Mesenchymal stem cell (in vitro differentiated cells and primary cell): ENCODE measurements around the gene AKR7A2.

Experiments used
- DNase-seq: peaks from one replicate; pipeline ENCODE4 v3.0.0-alpha.2; 2013
- H2AFZ ChIP-seq: one replicate; pipeline ENCODE4 v1.6.1; 2013; ENCODE audit warnings: low read depth, mild to moderate bottlenecking, control low read depth, inconsistent platforms, low read length, moderate library complexity
- H2AK5ac ChIP-seq: 2 replicates; pipeline ENCODE4 v1.6.1; 2013; ENCODE audit warnings: low read length, moderate library complexity, mild to moderate bottlenecking, inconsistent platforms; ENCODE audit not compliant: severe bottlenecking
- H2BK120ac ChIP-seq: one replicate; pipeline ENCODE4 v1.6.1; 2013; ENCODE audit warnings: low read depth, mild to moderate bottlenecking, inconsistent platforms, low read length, moderate library complexity
- H2BK12ac ChIP-seq, 2 experiments: one replicate each; pipeline ENCODE4 v1.6.1; 2013; ENCODE audit warnings: inconsistent platforms in 2 of 2, low read length in 2 of 2, mild to moderate bottlenecking in 2 of 2, moderate library complexity in 2 of 2, control low read depth in 1 of 2
- H2BK15ac ChIP-seq: one replicate; pipeline ENCODE4 v1.6.1; 2013; ENCODE audit warnings: mild to moderate bottlenecking, low read depth, inconsistent platforms; ENCODE audit not compliant: poor library complexity, severe bottlenecking
- H2BK5ac ChIP-seq: 2 replicates; pipeline ENCODE4 v1.6.1; 2013; ENCODE audit warnings: low read depth, mild to moderate bottlenecking, low read length, control low read depth, inconsistent platforms; ENCODE audit not compliant: poor library complexity, severe bottlenecking
- H3K14ac ChIP-seq, 2 experiments: one replicate each; pipeline ENCODE4 v1.6.1; 2013; ENCODE audit warnings: inconsistent platforms in 2 of 2, low read length in 2 of 2, control low read depth in 1 of 2, mild to moderate bottlenecking in 1 of 2, moderate library complexity in 1 of 2
- H3K18ac ChIP-seq, 2 experiments: one replicate each; pipeline ENCODE4 v1.6.1; 2013; ENCODE audit warnings: inconsistent platforms in 2 of 2, low read length in 2 of 2, control low read depth in 1 of 2, low read depth in 1 of 2, mild to moderate bottlenecking in 1 of 2
- H3K23ac ChIP-seq, 2 experiments: one replicate each; pipeline ENCODE4 v1.6.1; 2013; ENCODE audit warnings: inconsistent platforms in 2 of 2, low read length in 2 of 2, mild to moderate bottlenecking in 2 of 2, moderate library complexity in 2 of 2, control low read depth in 1 of 2
- H3K27ac ChIP-seq: 2 replicates; pipeline ENCODE4 v1.5.1; 2013; ENCODE audit warnings: mild to moderate bottlenecking, moderate library complexity, low read length, control low read depth, inconsistent platforms; ENCODE audit not compliant: poor library complexity, severe bottlenecking
- H3K27me3 ChIP-seq, 2 experiments: 2 replicates each; pipeline versions ENCODE4 v1.6.1 to v1.7.0; 2013; ENCODE audit warnings: low read length in 2 of 2, mild to moderate bottlenecking in 2 of 2, moderate library complexity in 2 of 2, control low read depth in 1 of 2, inconsistent platforms in 1 of 2; ENCODE audit not compliant: control insufficient read depth in 1 of 2, insufficient read depth in 1 of 2
- H3K36me3 ChIP-seq, 2 experiments: 2 replicates each; pipeline versions ENCODE4 v1.6.1 to v1.7.0; 2013; ENCODE audit warnings: low read length in 2 of 2, control low read depth in 1 of 2, inconsistent platforms in 1 of 2, low read depth in 1 of 2, mild to moderate bottlenecking in 1 of 2; ENCODE audit not compliant: insufficient read depth in 2 of 2, control insufficient read depth in 1 of 2
- H3K4ac ChIP-seq, 2 experiments: one replicate each; pipeline ENCODE4 v1.6.1; 2013; ENCODE audit warnings: inconsistent platforms in 2 of 2, low read length in 2 of 2, mild to moderate bottlenecking in 2 of 2, moderate library complexity in 2 of 2, control low read depth in 1 of 2, low read depth in 1 of 2
- H3K4me1 ChIP-seq: 2 replicates; pipeline ENCODE4 v1.6.1; 2013; ENCODE audit warnings: low read depth, low read length, control low read depth; ENCODE audit not compliant: control insufficient read depth, insufficient read depth
- H3K4me2 ChIP-seq: 2 replicates; pipeline ENCODE4 v1.6.1; 2013; ENCODE audit warnings: low read length, mild to moderate bottlenecking, inconsistent platforms; ENCODE audit not compliant: poor library complexity, severe bottlenecking
- H3K4me3 ChIP-seq, 2 experiments: 2 replicates each; pipeline versions ENCODE4 v1.5.1 to v1.7.0; 2013; ENCODE audit warnings: low read length in 2 of 2, mild to moderate bottlenecking in 2 of 2, control low read depth in 1 of 2, low read depth in 1 of 2; ENCODE audit not compliant: insufficient read depth in 1 of 2
- H3K79me1 ChIP-seq: replicated peaks from 2 replicates; pipeline ENCODE4 v1.6.1; 2013; ENCODE audit warnings: mild to moderate bottlenecking, control low read depth, low read length, inconsistent platforms; ENCODE audit not compliant: poor library complexity, severe bottlenecking
- H3K9ac ChIP-seq: 2 replicates; pipeline ENCODE4 v1.7.0; 2013; ENCODE audit warnings: mild to moderate bottlenecking, low read length, moderate library complexity
- H3K9me3 ChIP-seq: 2 replicates; pipeline ENCODE4 v1.7.0; 2013; ENCODE audit warnings: mild to moderate bottlenecking, low read length; ENCODE audit not compliant: control insufficient read depth
- H4K8ac ChIP-seq: one replicate; pipeline ENCODE4 v1.6.1; 2013; ENCODE audit warnings: inconsistent platforms, mild to moderate bottlenecking, low read length, moderate library complexity
- H4K91ac ChIP-seq: one replicate; pipeline ENCODE4 v1.6.1; 2013; ENCODE audit warnings: mild to moderate bottlenecking, low read length, inconsistent platforms
- WGBS: methylation state at CpG from one replicate; pipeline ENCODE4 v1.1.7; 2013; ENCODE audit warnings: mixed read lengths; 5-methylcytosine and 5-hydroxymethylcytosine counted together

The AKR7A2 gene

DNA sequence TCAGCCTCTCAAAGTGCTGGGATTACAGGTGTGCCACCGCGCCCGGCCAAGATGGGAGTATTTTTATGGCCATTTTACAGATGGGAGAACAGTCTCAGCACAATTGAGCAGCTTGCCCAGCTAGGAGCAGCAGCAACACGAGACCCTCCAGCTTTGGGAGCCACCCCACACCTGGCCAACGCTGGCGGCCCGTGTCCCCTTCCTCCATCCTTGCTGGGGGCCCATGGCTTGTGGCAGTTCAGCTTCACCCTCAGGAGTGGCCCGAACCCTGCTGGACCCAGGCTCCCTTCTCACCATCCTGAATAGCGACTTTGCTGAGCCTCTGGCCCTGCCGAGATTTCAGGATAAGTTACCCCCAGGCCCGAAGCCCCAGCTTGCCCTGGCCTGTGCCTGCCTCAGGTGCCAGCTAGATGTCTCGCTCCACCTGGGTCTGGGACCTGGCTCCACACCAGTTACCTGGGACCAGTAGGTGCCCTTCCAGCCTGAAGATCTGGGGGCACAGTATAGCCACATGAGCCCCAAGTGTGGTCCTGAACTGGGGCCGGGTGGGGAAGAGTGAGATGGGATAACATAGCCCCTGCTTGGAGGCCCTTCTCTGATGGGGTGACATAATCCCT, 19.4 kb upstream of the AKR7A2 start:
- no peak overlapping the region for H2BK12ac ChIP-seq
- no peak overlapping the region for H2AFZ ChIP-seq
- H3K23ac ChIP-seq: no peak overlapping the region
- H3K18ac ChIP-seq: no peak overlapping the region
- no peak overlapping the region for H2BK5ac ChIP-seq
- H3K9ac ChIP-seq: no peak overlapping the region
- peaks cover 4% of the 10 kb centered on the region for H3K4me1 ChIP-seq
- no peak overlapping the region for H4K8ac ChIP-seq
- H3K4me3 ChIP-seq: no peak overlapping the region
- no peak overlapping the region for H3K4me2 ChIP-seq
- no peaks in the 10 kb centered on the region for H3K79me1 ChIP-seq
- no peak overlapping the region for H4K91ac ChIP-seq
- H3K36me3 ChIP-seq: peaks cover 36 to 52% of the 10 kb centered on the region in 2 experiments
- WGBS: 96% methylated on average over 13 of the region's 13 CpGs
- H3K27me3 ChIP-seq: no peaks in the 10 kb centered on the region
- H3K14ac ChIP-seq: no peak overlapping the region
- H3K9me3 ChIP-seq: no peaks in the 10 kb centered on the region
- H3K27ac ChIP-seq: no peak overlapping the region
- H2AK5ac ChIP-seq: no peak overlapping the region
- no peak overlapping the region for H3K4ac ChIP-seq
- no peak overlapping the region for H2BK120ac ChIP-seq
- no peak overlapping the region for H2BK15ac ChIP-seq
- DNase-seq: no peak

DNA sequence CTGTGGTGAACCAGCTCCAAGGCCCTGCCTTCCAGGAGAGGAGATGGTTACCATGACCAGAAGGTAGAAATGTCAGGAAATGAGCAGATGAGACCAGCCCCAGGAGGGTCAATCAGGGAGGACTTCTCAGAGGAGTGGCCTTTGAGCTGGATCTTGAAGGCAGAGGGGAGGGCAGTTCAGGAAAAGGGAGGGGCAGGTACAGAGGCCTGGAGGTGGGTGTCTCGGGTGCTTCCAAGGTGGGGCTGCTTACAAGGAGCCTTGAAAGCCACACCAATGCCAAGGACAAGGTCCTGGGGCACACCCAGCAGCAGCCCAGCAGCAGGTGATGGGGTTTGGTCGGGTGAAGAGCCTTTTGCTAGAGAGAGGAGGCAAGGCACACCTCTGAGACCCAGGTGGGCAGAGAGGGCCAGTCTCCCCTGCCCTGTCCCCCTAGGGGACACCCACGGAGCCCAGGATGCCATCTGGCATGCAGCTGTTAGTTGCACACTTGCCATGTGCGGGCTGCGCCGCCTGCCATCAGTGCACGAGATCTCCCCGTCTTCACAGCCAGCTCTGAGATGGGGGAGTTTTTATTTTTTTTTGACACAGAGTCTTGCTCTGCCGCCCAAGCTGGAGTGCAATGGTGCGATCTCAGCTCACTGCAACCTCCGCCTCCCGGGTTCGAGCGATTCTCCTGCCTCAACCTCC, 18.6 kb upstream of the AKR7A2 start:
- Histone ChIP-seq H3K4me1 (peaks cover 3% of the 10 kb centered on the region), H2AFZ (no peak overlapping the region), H3K36me3 (peaks cover 44 to 60% of the 10 kb centered on the region in 2 experiments), H4K91ac (no peak overlapping the region), H3K14ac (no peak overlapping the region), H3K4me2 (no peak overlapping the region), H3K27ac (no peak overlapping the region), H2BK12ac (no peak overlapping the region), H3K79me1 (peaks cover 2% of the 10 kb centered on the region), H2BK15ac (no peak overlapping the region), H3K9me3 (no peaks in the 10 kb centered on the region), H2BK120ac (no peak overlapping the region), H3K23ac (no peak overlapping the region), H3K4ac (no peak overlapping the region), H4K8ac (no peak overlapping the region), H3K18ac (no peak overlapping the region), H3K9ac (no peak overlapping the region), H3K4me3 (no peak overlapping the region), H2BK5ac (no peak overlapping the region), H3K27me3 (no peaks in the 10 kb centered on the region), H2AK5ac (no peak overlapping the region)
- no peak for DNase-seq
- 94% methylated on average over 14 of the region's 14 CpGs for WGBS

DNA sequence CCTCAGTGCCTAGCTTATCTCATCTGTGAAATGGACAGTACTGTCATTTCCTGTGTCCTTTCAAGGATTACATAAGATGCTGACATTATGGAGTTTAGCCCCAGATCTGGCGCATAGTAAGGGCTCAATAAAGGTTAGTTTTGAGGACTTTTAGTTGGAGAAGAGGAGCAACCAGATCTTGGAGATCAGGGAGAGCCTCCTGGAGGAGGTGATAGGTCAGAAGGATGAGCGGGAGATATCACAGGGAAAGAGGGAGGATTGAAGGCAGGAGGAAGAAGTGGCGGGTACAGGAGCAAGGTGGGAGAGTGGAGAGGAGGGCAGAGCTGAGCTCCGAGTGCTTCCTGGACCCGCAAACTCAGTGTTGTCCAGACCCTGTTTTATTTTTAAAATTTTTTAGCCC, 17.7 kb upstream of the AKR7A2 start:
- H2AK5ac ChIP-seq: no peak overlapping the region
- peaks cover 8% of the 10 kb centered on the region for H3K79me1 ChIP-seq
- H3K18ac ChIP-seq: no peak overlapping the region
- no peaks in the 10 kb centered on the region for H3K27me3 ChIP-seq
- no peak overlapping the region for H4K91ac ChIP-seq
- peaks cover 3% of the 10 kb centered on the region for H3K4me1 ChIP-seq
- no peak for DNase-seq
- H3K36me3 ChIP-seq: peaks cover 53 to 70% of the 10 kb centered on the region in 2 experiments
- no peak overlapping the region for H3K14ac ChIP-seq
- no peak overlapping the region for H2BK5ac ChIP-seq
- H4K8ac ChIP-seq: no peak overlapping the region
- H2BK12ac ChIP-seq: no peak overlapping the region
- H3K4ac ChIP-seq: no peak overlapping the region
- over 99% methylated on average over 5 of the region's 5 CpGs for whole genome bisulfite sequencing
- H2AFZ ChIP-seq: no peak overlapping the region
- H3K4me3 ChIP-seq: no peak overlapping the region
- no peak overlapping the region for H2BK120ac ChIP-seq
- H3K23ac ChIP-seq: no peak overlapping the region
- no peaks in the 10 kb centered on the region for H3K9me3 ChIP-seq
- H3K9ac ChIP-seq: no peak overlapping the region
- H2BK15ac ChIP-seq: no peak overlapping the region
- no peak overlapping the region for H3K27ac ChIP-seq
- no peak overlapping the region for H3K4me2 ChIP-seq

DNA sequence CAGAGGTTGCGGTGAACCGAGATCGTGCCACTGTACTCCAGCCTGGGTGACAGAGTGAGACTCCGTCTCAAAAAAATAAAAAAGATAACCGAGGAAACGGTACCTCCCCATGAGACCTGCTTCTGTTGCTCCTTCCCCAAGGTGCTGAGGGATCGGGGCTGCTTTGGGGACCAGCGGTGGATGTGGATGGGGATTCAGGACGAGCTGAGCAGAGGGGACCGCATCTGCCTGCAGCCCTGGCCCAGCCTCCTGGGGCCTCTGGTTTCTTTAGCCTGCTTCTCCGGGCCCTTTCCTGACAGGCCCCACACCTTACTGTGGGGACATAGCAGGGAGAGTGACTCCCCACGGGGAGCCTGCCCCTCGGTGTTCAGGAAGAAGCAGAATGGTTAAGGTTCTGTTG, 17.2 kb upstream of the AKR7A2 start:
- Histone ChIP-seq H2BK5ac (no peak overlapping the region), H3K4me3 (no peak overlapping the region), H3K4ac (no peak overlapping the region), H3K36me3 (peaks cover 57 to 74% of the 10 kb centered on the region in 2 experiments), H3K18ac (no peak overlapping the region), H3K27ac (no peak overlapping the region), H3K79me1 (peaks cover 11% of the 10 kb centered on the region), H4K8ac (no peak overlapping the region), H2AK5ac (no peak overlapping the region), H2BK15ac (no peak overlapping the region), H3K14ac (no peak overlapping the region), H3K4me2 (no peak overlapping the region), H3K23ac (no peak overlapping the region), H3K27me3 (no peaks in the 10 kb centered on the region), H2BK12ac (no peak overlapping the region), H3K9ac (no peak overlapping the region), H4K91ac (no peak overlapping the region), H2BK120ac (no peak overlapping the region), H3K4me1 (peaks cover 3% of the 10 kb centered on the region), H2AFZ (no peak overlapping the region), H3K9me3 (no peaks in the 10 kb centered on the region)
- DNase-seq: no peak
- 95% methylated on average over 13 of the region's 13 CpGs for WGBS
